Prostate gland (tissue), 2 donors: ENCODE results near the gene CD46. TPM values are rescaled to one million over a fixed set of nuclear protein-coding genes. Genes with fewer than 3 reads are reported as not detected.

Experiments used
- DNase-seq: peaks from one replicate; pipeline ENCODE4 v3.0.0-alpha.2; 2019; ENCODE audit warnings: low spot score
- H3K27ac ChIP-seq, 2 donors: fragments of 200-600 bp; sonication (generic); 2 replicates each; pipeline ENCODE4 v1.5.1; 2017 to 2019
- H3K27me3 ChIP-seq: fragments of 200-600 bp; sonication (generic); replicated peaks from 2 replicates; pipeline ENCODE4 v1.5.1; 2019; ENCODE audit not compliant: insufficient read depth
- H3K36me3 ChIP-seq, 2 donors: fragments of 200-600 bp; sonication (generic); 1 replicate in 1 of 2; 2 replicates in 1 of 2; pipeline versions ENCODE4 v1.5.1 to v1.8.1; 2017 to 2019
- H3K4me1 ChIP-seq: fragments of 200-600 bp; sonication (generic); replicated peaks from 2 replicates; pipeline ENCODE4 v1.5.1; 2019
- H3K4me3 ChIP-seq, 2 donors: fragments of 200-600 bp; sonication (generic); 2 replicates each; pipeline ENCODE4 v1.5.1; 2017 to 2019
- H3K9me3 ChIP-seq: fragments of 200-600 bp; sonication (generic); 2 replicates; pipeline ENCODE4 v1.5.1; 2017
- CTCF ChIP-seq, 4 experiments: fragments of 200-600 bp in 2 of 4; fragments of 450-650 bp in 2 of 4; sonication (generic) in 2 of 4; IDR thresholded peaks; 1 replicate in 3 of 4; 2 replicates in 1 of 4; pipeline ENCODE4 v1.5.1; 2016 to 2019; ENCODE audit warnings: antibody characterized with exemption in 4 of 4, mild to moderate bottlenecking in 2 of 4, moderate library complexity in 2 of 4
- POLR2A ChIP-seq: fragments of 450-650 bp; IDR thresholded peaks from one replicate; pipeline ENCODE4 v1.6.1; 2016; ENCODE audit warnings: antibody characterized with exemption, mild to moderate bottlenecking
- POLR2AphosphoS5 ChIP-seq: sonication (generic); formaldehyde crosslinking; IDR thresholded peaks from one replicate; pipeline ENCODE4 v1.6.1; 2017; ENCODE audit warnings: antibody characterized with exemption
- WGBS: methylation state at CpG from one replicate; pipeline ENCODE4 v1.1.5; 2018; 5-methylcytosine and 5-hydroxymethylcytosine counted together
- intact Hi-C: fragments of 100-400 bp; cut with DNase I; formaldehyde crosslinking; loops from one replicate; pipeline ENCODE4 v1.14.2; 2022
- total RNA-seq, 2 donors: library from RNA; depleted of rRNA; stranded (reverse); fragments of >200 nt; gene quantifications; one replicate each; pipeline ENCODE4 v1.1.0, GENCODE V29; 2016

CD46 gene
- total RNA-seq, 2 donors from 2014 or later = 173 to 327 TPM

- Histone ChIP-seq H3K9me3 (no peaks in the 10 kb centered on the region), H3K36me3 (peaks cover 5 to 32% of the 10 kb centered on the region in 2 donors), H3K27ac (peak overlapping the region in 1 of 2 donors; percentile 82), H3K4me1 (peaks cover 12% of the 10 kb centered on the region), H3K4me3 (no peak overlapping the region), H3K27me3 (no peaks in the 10 kb centered on the region)
- 76% methylated on average over 6 of the region's 6 CpGs for WGBS
- no peak for DNase-seq
- intact Hi-C loops = loop anchor here (10.0 kb wide), 2 partner anchors 95 to 155 kb away; partner anchors contain the start of gene CR1L
- no peak for TF ChIP-seq CTCF (IDR thresholded peaks at IDR 0.05)
- TF ChIP-seq POLR2AphosphoS5 = no peak
- TF ChIP-seq POLR2A = no peak
Measured at GRCh38 chr1:207799989-207800648, 48.3 kb downstream of the CD46 start.

GRCh38 chr1:207801819-207802218 is 50.0 kb downstream of the CD46 start:
- H3K4me1 ChIP-seq = peaks cover 4% of the 10 kb centered on the region
- no peak for TF ChIP-seq POLR2AphosphoS5
- no peak for TF ChIP-seq POLR2A
- TF ChIP-seq CTCF (IDR thresholded peaks at IDR 0.05) = no peak
- intact Hi-C loops = no loop called here
- 88% methylated on average over 12 of the region's 12 CpGs for WGBS
- no peak overlapping the region for H3K27ac ChIP-seq
- no peak for DNase-seq
- H3K36me3 ChIP-seq = peaks cover 10 to 44% of the 10 kb centered on the region in 2 donors
- H3K4me3 ChIP-seq = no peak overlapping the region
- H3K9me3 ChIP-seq = no peaks in the 10 kb centered on the region
- H3K27me3 ChIP-seq = no peaks in the 10 kb centered on the region

GRCh38 chr1:207803678-207804077 is 51.8 kb downstream of the CD46 start:
- no peak overlapping the region for H3K4me3 ChIP-seq
- H3K9me3 ChIP-seq = no peaks in the 10 kb centered on the region
- DNase-seq = peak; percentile 4
- peaks cover 18% of the 10 kb centered on the region for H3K4me1 ChIP-seq
- peaks cover 10 to 44% of the 10 kb centered on the region in 2 donors for H3K36me3 ChIP-seq
- H3K27ac ChIP-seq = peak overlapping the region in 1 of 2 donors; percentile 28
- no peaks in the 10 kb centered on the region for H3K27me3 ChIP-seq
- TF ChIP-seq POLR2A = no peak
- intact Hi-C loops = no loop called here
- 74% methylated on average over 9 of the region's 9 CpGs for WGBS

- Histone ChIP-seq H3K9me3 (no peaks in the 10 kb centered on the region), H3K27ac (peak overlapping the region; percentile 68 to 78), H3K4me1 (peaks cover 30% of the 10 kb centered on the region), H3K4me3 (no peak overlapping the region), H3K36me3 (peaks cover 10 to 44% of the 10 kb centered on the region in 2 donors), H3K27me3 (no peaks in the 10 kb centered on the region)
- DNase-seq = no peak
- no peak for TF ChIP-seq CTCF (IDR thresholded peaks at IDR 0.05)
- TF ChIP-seq POLR2AphosphoS5 = no peak
- TF ChIP-seq POLR2A = no peak
- WGBS = 74% methylated on average over 5 of the region's 5 CpGs
- intact Hi-C loops = no loop called here
Measured at GRCh38 chr1:207804721-207805468, 53.0 kb downstream of the CD46 start.

- peaks cover 35% of the 10 kb centered on the region for H3K4me1 ChIP-seq
- H3K4me3 ChIP-seq = no peak overlapping the region
- TF ChIP-seq POLR2A (no peak), POLR2AphosphoS5 (peak; percentile 59)
- H3K27ac ChIP-seq = peak overlapping the region; percentile 68 to 78
- intact Hi-C loops = no loop called here
- H3K36me3 ChIP-seq = peaks cover 10 to 44% of the 10 kb centered on the region in 2 donors
- H3K27me3 ChIP-seq = no peaks in the 10 kb centered on the region
- H3K9me3 ChIP-seq = no peaks in the 10 kb centered on the region
- DNase-seq = peak; percentile 45
- WGBS = 53% methylated on average over 5 of the region's 5 CpGs
Measured at GRCh38 chr1:207805841-207806421, 54.1 kb downstream of the CD46 start.
